Right lobe of liver (tissue), 4 donors: ENCODE data around the gene CCNI2.

Experiments
- CTCF ChIP-seq, 4 donors: fragments of 200-600 bp in 3 of 4; fragments of 450-650 bp in 1 of 4; IDR thresholded peaks; one replicate each; pipeline versions ENCODE4 v1.5.1 to v1.8.0; 2016 to 2022; ENCODE audit warnings: antibody characterized with exemption in 4 of 4, mild to moderate bottlenecking in 2 of 4
- POLR2A ChIP-seq: fragments of 450-650 bp; IDR thresholded peaks from one replicate; pipeline ENCODE4 v1.6.1; 2017; ENCODE audit warnings: antibody characterized with exemption, mild to moderate bottlenecking
- donor health status: DM: no; HTN: no; CAD: no.
- donor health status: DM: no; HTN: no; CAD: no.
- donor health status: DM: no; HTN: yes; CAD: no.

- no peak for TF ChIP-seq CTCF (IDR thresholded peaks at IDR 0.05)
- no peak for TF ChIP-seq POLR2A
Measured at GRCh38 chr5:132772291-132773070, 25.3 kb downstream of the CCNI2 start.
